GM23338 (cell line): ENCODE measurements around the gene FGF16. TPM values are rescaled to one million over a fixed set of nuclear protein-coding genes. Genes with fewer than 3 reads are reported as not detected.

Source experiments
- ATAC-seq: fragments of 200-7000 bp; cut with Tn5 transposase; 3 replicates; pipeline ENCODE4 v1.9.1; 2020
- DNase-seq: peaks from one replicate; pipeline ENCODE4 v3.0.0-alpha.2; 2015; ENCODE audit warnings: low spot score
- H2AFZ ChIP-seq: fragments of 200-600 bp; sonication (generic); 2 replicates; pipeline ENCODE4 v1.8.0; 2016; ENCODE audit warnings: antibody characterized with exemption, mild to moderate bottlenecking, moderate library complexity
- H3F3A ChIP-seq: fragments of 200-600 bp; sonication (generic); replicated peaks from 2 replicates; pipeline ENCODE4 v1.8.0; 2017; ENCODE audit warnings: antibody characterized with exemption, mixed run types, low read depth
- H3K27ac ChIP-seq: fragments of 200-600 bp; sonication (generic); 2 replicates; pipeline ENCODE4 v1.6.1; 2016; ENCODE audit warnings: low read depth
- H3K27me3 ChIP-seq: fragments of 200-600 bp; sonication (generic); 2 replicates; pipeline ENCODE4 v1.8.0; 2016; ENCODE audit warnings: mild to moderate bottlenecking, mixed run types, moderate library complexity; ENCODE audit not compliant: insufficient read depth
- H3K36me3 ChIP-seq: fragments of 200-600 bp; sonication (generic); 2 replicates; pipeline ENCODE4 v1.8.0; 2016; ENCODE audit warnings: mild to moderate bottlenecking; ENCODE audit not compliant: insufficient read depth
- H3K4me1 ChIP-seq: fragments of 200-600 bp; sonication (generic); 2 replicates; pipeline ENCODE4 v1.8.0; 2016; ENCODE audit warnings: mild to moderate bottlenecking, moderate library complexity; ENCODE audit not compliant: insufficient read depth
- H3K4me2 ChIP-seq: fragments of 200-600 bp; sonication (generic); 2 replicates; pipeline ENCODE4 v1.7.1; 2017; ENCODE audit warnings: mixed run types
- H3K4me3 ChIP-seq: fragments of 200-600 bp; sonication (generic); 2 replicates; pipeline ENCODE4 v1.6.1; 2016; ENCODE audit warnings: mixed run types
- H3K79me2 ChIP-seq: fragments of 200-600 bp; sonication (generic); replicated peaks from 2 replicates; pipeline ENCODE4 v1.8.0; 2017; ENCODE audit warnings: mild to moderate bottlenecking; ENCODE audit not compliant: insufficient read depth
- H3K9me2 ChIP-seq: fragments of 200-600 bp; sonication (generic); 2 replicates; pipeline ENCODE4 v1.8.0; 2017; ENCODE audit not compliant: insufficient read depth
- H4K20me1 ChIP-seq: fragments of 200-600 bp; sonication (generic); replicated peaks from 2 replicates; pipeline ENCODE4 v1.8.0; 2017; ENCODE audit warnings: mild to moderate bottlenecking; ENCODE audit not compliant: insufficient read depth
- H3K27ac Mint-ChIP-seq: 2 replicates; pipeline ENCODE4 v1.8.0; 2020; ENCODE audit warnings: inconsistent platforms, mild to moderate bottlenecking, moderate library complexity, mixed read lengths
- H3K27me3 Mint-ChIP-seq: 3 replicates; pipeline ENCODE4 v1.8.0; 2022; ENCODE audit warnings: low read depth, mild to moderate bottlenecking, moderate library complexity, mixed read lengths, inconsistent platforms; ENCODE audit not compliant: insufficient read depth, poor library complexity
- H3K36me3 Mint-ChIP-seq: 3 replicates; pipeline ENCODE4 v1.8.0; 2021; ENCODE audit warnings: low read depth, mild to moderate bottlenecking, inconsistent platforms, moderate library complexity, mixed read lengths
- H3K4me1 Mint-ChIP-seq: 3 replicates; pipeline ENCODE4 v1.8.0; 2020; ENCODE audit warnings: mild to moderate bottlenecking, inconsistent platforms, mixed read lengths
- H3K4me3 Mint-ChIP-seq: 3 replicates; pipeline ENCODE4 v1.8.0; 2021; ENCODE audit warnings: moderate library complexity, mild to moderate bottlenecking, inconsistent platforms, mixed read lengths
- H3K9me3 Mint-ChIP-seq: 3 replicates; pipeline ENCODE4 v1.8.0; 2020; ENCODE audit warnings: moderate library complexity, mild to moderate bottlenecking, inconsistent platforms, mixed read lengths
- CREB1 ChIP-seq: fragments of 250-450 bp; sonication (Bioruptor Pico); IDR thresholded peaks from 2 replicates; pipeline ENCODE4 v1.5.0; 2020; ENCODE audit warnings: low read depth, mild to moderate bottlenecking, moderate library complexity
- EZH2 ChIP-seq: fragments of 200-600 bp; sonication (generic); IDR thresholded peaks from one replicate; pipeline ENCODE4 v1.8.0; 2017; ENCODE audit warnings: antibody characterized with exemption, mild to moderate bottlenecking, low read depth; ENCODE audit not compliant: unreplicated experiment
- EZH2phosphoT487 ChIP-seq: fragments of 200-600 bp; sonication (generic); IDR thresholded peaks from one replicate; pipeline ENCODE4 v1.8.1; 2018; ENCODE audit warnings: antibody characterized with exemption; ENCODE audit not compliant: unreplicated experiment
- JUNB ChIP-seq: IDR thresholded peaks from one replicate; pipeline ENCODE4 v1.6.1; 2016; ENCODE audit warnings: antibody characterized with exemption; ENCODE audit not compliant: unreplicated experiment
- POLR2AphosphoS5 ChIP-seq: IDR thresholded peaks from 2 replicates; pipeline ENCODE4 v1.6.1; 2016; ENCODE audit warnings: antibody characterized with exemption, low read depth
- STAT1 ChIP-seq: IDR thresholded peaks from one replicate; pipeline ENCODE4 v1.6.1; 2016; ENCODE audit warnings: antibody characterized with exemption; ENCODE audit not compliant: unreplicated experiment
- ZNF114 ChIP-seq: fragments of 250-450 bp; sonication (Bioruptor Pico); IDR thresholded peaks from 2 replicates; pipeline ENCODE4 v1.5.0; 2020; ENCODE audit warnings: mild to moderate bottlenecking, moderate library complexity
- ZNF331 ChIP-seq: fragments of 250-450 bp; sonication (Bioruptor Pico); IDR thresholded peaks from 2 replicates; pipeline ENCODE4 v1.5.0; 2020; ENCODE audit warnings: low read depth, mild to moderate bottlenecking, moderate library complexity
- ZNF462 ChIP-seq: fragments of 250-450 bp; sonication (Bioruptor Pico); IDR thresholded peaks from 2 replicates; pipeline ENCODE4 v1.5.0; 2020; ENCODE audit warnings: mild to moderate bottlenecking, moderate library complexity
- polyA plus RNA-seq: library from polyadenylated mRNA; unstranded; fragments of >200 nt; fragmentation: Nextera tagmentation; extraction: Ambion mirVana; gene quantifications from 2 replicates; pipeline ENCODE4 v1.2.1, GENCODE V29; 2016
- total RNA-seq: library from RNA; depleted of rRNA; stranded (reverse); fragments of >200 nt; shearing (Covaris generic); gene quantifications from 2 replicates; pipeline ENCODE4 v1.2.3, GENCODE V29; 2014
- TF ChIP-seq, protein P1 (sequence below), 2 experiments: fragments of 200-600 bp in 1 of 2; sonication (generic) in 1 of 2; conservative IDR thresholded peaks; 2 replicates each; pipeline versions ENCODE4 v1.5.1 to v1.6.1; 2016 to 2017; ENCODE audit warnings: antibody characterized with exemption in 2 of 2, low read depth in 2 of 2, mild to moderate bottlenecking in 2 of 2, moderate library complexity in 1 of 2

Gene FGF16
- total and polyA plus RNA-seq, 2 experiments from 2014 or later = 1.6 to 2.3 TPM

DNA sequence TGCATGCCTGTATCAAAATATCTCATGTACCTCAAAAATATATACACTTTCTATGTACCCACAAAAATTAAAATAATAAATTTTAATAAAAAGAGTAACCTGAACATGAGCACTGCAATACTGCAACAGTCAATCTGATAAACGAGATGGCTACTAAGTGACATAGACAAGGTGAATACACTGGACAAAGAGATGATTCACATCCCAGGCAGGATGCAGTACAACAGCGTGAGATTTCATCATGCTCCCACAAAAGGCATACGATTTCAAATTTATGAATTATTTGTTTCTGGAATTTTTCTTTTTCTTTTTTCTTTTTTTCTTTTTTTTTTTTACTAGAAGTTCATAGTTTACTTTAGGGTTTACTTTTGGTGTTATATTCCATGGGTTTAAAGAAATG lies 12.2 kb upstream of the FGF16 start (continued):
- TF ChIP-seq POLR2AphosphoS5 (no peak), EZH2 (no peak), STAT1 (no peak), EZH2phosphoT487 (no peak), JUNB (no peak), CREB1 (no peak), ZNF331 (no peak)

DNA sequence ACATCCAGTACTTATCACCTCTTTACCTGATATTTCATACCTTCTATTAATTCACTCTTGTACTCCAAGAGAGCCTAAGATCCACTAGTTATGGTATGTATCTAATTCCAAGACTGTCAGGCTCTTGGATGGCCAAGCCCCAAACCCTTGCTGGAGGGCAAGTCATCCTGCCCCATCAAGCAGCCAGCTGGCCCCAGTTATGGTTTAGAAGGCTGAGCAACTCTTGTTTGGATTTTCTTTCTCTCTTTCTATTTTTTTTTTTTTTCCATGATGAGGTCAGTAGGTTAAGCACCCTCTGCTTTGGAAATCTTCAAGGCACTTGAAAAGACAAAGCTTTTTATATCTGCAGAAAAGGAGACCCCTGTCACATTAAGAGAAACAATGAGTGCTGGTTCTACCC lies 10.9 kb upstream of the FGF16 start:
- DNase-seq (no peak), ATAC-seq (no peak)
- Histone ChIP-seq H3K4me1 (peaks cover 7% of the 10 kb centered on the region; the same call in 1 of the 2 replicates), H3K4me3 (no peak overlapping the region), H4K20me1 (no peaks in the 10 kb centered on the region), H3K36me3 (no peaks in the 10 kb centered on the region), H3F3A (no peaks in the 10 kb centered on the region), H3K79me2 (no peaks in the 10 kb centered on the region), H2AFZ (no peak overlapping the region), H3K27ac (no peak overlapping the region), H3K9me2 (no peaks in the 10 kb centered on the region), H3K27me3 (no peaks in the 10 kb centered on the region), H3K4me2 (no peak overlapping the region)
- Mint-ChIP-seq H3K9me3 (no peaks in the 10 kb centered on the region; the same call in 2 of the 3 replicates), H3K4me1 (peaks cover 16% of the 10 kb centered on the region), H3K27me3 (no peaks in the 10 kb centered on the region), H3K36me3 (no peaks in the 10 kb centered on the region), H3K4me3 (no peak overlapping the region), H3K27ac (no peak overlapping the region)
- TF ChIP-seq EZH2phosphoT487 (no peak), STAT1 (no peak), EZH2 (no peak)
- TF ChIP-seq, protein P1, sequence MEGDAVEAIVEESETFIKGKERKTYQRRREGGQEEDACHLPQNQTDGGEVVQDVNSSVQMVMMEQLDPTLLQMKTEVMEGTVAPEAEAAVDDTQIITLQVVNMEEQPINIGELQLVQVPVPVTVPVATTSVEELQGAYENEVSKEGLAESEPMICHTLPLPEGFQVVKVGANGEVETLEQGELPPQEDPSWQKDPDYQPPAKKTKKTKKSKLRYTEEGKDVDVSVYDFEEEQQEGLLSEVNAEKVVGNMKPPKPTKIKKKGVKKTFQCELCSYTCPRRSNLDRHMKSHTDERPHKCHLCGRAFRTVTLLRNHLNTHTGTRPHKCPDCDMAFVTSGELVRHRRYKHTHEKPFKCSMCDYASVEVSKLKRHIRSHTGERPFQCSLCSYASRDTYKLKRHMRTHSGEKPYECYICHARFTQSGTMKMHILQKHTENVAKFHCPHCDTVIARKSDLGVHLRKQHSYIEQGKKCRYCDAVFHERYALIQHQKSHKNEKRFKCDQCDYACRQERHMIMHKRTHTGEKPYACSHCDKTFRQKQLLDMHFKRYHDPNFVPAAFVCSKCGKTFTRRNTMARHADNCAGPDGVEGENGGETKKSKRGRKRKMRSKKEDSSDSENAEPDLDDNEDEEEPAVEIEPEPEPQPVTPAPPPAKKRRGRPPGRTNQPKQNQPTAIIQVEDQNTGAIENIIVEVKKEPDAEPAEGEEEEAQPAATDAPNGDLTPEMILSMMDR (conservative IDR thresholded peaks at IDR 0.05; ENCODE audit: low read depth in 2 of 2) = no peak

GRCh38 chrX:77436682-77437081 lies 10.5 kb upstream of the FGF16 start:
- H3K4me1 Mint-ChIP-seq = peaks cover 18% of the 10 kb centered on the region
- Histone ChIP-seq H3K4me1 (peaks cover 7% of the 10 kb centered on the region; the same call in 1 of the 2 replicates), H3K4me2 (no peak overlapping the region), H3K27ac (no peak overlapping the region), H4K20me1 (no peaks in the 10 kb centered on the region), H3K27me3 (no peaks in the 10 kb centered on the region), H3K36me3 (no peaks in the 10 kb centered on the region), H3K79me2 (no peaks in the 10 kb centered on the region), H3K9me2 (no peaks in the 10 kb centered on the region), H2AFZ (no peak overlapping the region), H3K4me3 (no peak overlapping the region), H3F3A (no peaks in the 10 kb centered on the region)
- DNase-seq (no peak), ATAC-seq (no peak)
- H3K27me3 Mint-ChIP-seq = no peaks in the 10 kb centered on the region
- no peaks in the 10 kb centered on the region; the same call in 2 of the 3 replicates for H3K9me3 Mint-ChIP-seq
- no peak overlapping the region for H3K4me3 Mint-ChIP-seq
- H3K27ac Mint-ChIP-seq = no peak overlapping the region
- H3K36me3 Mint-ChIP-seq = no peaks in the 10 kb centered on the region
- TF ChIP-seq ZNF331 = no peak
- no peak for TF ChIP-seq POLR2AphosphoS5
- TF ChIP-seq, protein P1 (conservative IDR thresholded peaks at IDR 0.05; ENCODE audit: low read depth in 2 of 2) = no peak
- TF ChIP-seq ZNF114 (CRISPR knock-in tag) = no peak
- no peak for TF ChIP-seq STAT1
- TF ChIP-seq ZNF462 (CRISPR knock-in tag) = no peak
- no peak for TF ChIP-seq JUNB
